ELR (cell line): Measurements from ENCODE around the gene VASN.
A peak's percentile ranks its signal among the peaks of the same experiment; 100 is the strongest.
"Not testable (repeated sequence)": the region's sequence is repeated elsewhere in the genome, so short reads cannot be mapped to it uniquely, and the experiment has no call there.

ENCODE experiments used
- DNase-seq: peaks from one replicate; pipeline ENCODE4 v3.0.0-alpha.2; 2015; ENCODE audit warnings: low read depth

VASN gene

DNA sequence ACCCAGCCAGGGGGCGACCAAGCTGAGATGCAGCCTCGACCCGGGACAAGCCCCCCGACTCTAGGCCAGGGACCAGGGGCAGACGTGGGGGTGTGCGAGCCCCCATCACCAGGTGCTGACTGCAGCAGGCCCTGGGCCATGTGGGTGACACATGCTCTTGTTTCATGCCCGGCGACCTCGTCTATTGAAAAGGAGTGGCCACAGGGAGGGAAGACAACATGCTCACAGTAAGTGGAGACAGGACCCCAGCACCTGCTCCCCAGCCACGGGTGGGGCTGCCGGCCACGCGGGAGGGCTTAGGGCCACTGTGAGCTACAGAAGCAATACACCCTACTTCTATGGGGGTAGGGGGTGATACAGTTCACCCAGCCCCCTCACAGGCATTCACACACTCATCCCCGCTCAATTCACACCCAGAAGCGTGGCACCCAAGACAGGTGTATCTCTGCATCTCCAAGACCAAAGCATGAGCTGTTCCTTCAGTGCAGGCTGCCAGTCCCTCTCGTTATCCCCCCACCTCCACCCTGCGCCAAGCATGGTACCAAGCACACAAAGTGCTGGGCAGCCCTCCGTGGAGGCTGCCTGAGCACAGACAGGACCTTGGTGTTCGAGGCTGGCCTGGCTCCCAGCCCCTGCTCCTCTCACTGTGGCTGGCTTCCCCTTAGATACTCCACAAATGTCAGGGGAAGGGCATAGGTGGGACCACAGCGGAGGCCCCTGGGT, 13.6 kb downstream of the VASN start:
- no peak for DNase-seq

DNA sequence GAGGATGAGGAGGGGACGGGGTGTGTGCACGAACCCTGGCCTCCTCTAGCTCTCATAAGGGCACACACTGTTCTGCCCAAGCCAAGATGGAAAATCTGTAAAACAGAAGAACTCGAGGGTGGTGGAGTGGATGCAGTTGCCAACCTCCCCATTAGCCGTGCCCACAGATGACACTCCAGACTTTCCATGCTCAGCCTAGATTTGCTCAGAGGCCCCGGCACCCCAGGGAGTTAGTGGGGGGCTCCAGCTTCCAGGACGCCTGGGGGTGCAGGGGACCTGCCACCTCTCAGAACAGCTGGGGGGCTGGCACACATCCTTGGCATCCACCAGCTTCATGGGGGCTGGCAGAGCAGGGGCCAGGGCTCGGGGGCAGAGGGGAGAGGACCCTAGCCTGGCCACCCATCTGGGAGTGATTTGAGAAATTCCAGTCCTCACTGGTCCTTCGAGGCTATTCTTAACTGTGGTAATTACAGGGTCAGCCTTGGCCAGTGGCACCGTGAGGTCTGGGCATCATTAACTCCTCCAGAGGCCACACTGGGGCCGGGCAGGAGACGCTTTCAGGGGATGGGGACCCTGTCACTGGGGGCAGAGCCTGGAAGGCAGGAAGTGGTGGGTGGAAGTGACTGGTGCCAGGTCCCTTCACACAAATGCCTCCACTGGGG, 14.3 kb downstream of the VASN start:
- no peak for DNase-seq

DNA sequence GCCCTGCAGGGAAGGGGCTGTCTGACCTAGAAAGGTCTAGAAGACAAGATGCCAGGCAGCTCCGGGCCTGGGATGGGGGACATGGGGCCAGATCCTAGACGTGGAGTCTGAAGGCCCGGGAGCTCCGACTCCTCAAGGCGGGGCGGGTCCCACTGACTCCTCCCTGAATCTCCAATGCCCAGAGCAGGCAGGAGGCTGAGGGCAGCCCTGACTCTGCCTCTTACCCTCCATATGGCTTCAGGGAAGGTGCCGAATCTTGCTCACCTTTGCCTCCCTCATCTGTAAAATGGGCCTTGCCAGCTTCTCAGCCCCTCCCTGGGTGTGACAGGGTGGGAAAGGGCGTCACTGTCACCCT, 14.8 kb downstream of the VASN start:
- DNase-seq = no peak

DNA sequence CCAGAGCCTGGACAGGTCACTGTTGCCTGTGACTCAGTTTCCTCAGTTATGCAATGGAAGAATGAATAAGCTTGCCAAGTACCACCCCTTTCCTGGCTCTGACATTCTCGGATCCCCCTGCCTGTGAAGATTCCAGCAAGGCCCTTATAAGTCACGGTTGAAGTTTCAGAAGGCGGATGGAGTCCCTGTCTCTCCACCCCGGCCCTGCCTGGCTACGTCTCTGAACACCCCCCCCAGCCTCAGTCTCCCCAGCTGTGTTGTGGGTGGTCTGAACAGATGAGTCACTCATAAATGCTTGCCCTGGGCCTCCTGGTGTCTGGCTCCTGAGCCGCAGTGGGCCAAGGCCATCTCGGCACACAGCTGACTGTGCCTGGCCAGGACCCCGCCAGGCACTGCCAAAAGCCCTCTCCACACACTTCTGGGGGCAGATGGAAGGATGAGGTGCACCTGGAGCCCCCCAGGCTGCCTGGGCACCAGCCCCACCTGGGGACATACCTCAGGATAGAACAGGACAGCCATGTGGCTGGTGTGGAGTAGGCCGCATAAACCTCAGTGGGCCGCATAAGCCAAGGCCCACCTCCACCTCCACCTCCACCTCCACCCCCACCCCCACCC, 15.4 kb downstream of the VASN start:
- DNase-seq = peak; percentile 34

DNA sequence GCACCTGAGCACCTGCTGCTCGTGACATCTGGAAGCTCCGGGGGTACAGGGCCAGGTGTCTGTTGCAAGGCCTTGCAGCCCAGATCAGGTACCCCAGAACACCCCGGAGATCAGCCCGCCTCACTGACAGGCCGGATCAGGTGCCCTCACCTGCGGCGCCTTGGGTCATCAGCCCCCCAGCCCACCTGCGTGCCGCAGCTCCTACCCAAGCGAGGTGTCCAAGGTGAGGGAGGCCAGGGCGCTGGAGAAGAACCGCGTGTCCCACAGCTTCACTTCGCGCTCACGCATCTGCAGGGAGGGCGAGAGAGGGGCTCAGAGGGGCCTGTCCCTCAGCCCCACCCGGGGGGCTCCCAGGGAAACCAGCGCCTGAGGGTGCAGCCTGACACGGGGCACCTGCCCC, 16.1 kb downstream of the VASN start:
- DNase-seq = no peak

DNA sequence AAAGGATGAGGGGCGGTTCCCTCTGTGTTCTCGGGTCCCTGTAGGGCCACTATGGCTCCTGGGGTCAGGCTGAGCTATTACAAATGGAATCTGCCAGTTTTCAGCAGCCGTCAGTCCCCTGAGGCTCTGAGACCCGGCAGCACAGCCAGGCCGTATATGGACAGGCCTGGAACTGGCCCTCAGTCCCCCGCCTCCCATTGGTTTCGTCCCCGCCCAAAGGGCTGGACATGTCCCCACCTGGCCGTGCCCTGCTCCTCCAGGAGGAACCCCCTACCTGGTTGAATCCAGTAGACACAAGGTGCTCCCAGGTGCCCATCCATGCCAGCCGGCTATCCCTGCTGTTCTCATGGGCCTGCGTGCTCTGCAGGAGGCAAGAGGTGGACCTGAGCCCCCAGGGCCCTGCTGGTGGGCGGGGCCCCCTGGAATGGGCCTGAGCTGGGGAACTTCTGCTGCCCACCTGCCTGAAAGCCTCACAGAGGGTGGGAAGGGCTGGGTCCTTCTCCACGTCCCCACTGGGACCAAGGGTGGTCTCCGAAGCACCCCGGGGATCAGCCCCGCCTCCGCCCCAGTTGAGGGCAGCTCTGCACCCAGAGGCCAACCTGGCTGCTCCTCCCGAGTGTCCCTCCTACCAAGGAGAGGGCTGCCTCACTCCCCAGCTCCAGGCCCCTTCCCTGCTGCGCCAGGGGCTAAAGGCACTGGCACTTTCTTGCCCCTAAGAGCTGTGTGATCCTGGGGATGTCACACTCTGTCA, 16.8 kb downstream of the VASN start:
- DNase-seq = peak; percentile 56

DNA sequence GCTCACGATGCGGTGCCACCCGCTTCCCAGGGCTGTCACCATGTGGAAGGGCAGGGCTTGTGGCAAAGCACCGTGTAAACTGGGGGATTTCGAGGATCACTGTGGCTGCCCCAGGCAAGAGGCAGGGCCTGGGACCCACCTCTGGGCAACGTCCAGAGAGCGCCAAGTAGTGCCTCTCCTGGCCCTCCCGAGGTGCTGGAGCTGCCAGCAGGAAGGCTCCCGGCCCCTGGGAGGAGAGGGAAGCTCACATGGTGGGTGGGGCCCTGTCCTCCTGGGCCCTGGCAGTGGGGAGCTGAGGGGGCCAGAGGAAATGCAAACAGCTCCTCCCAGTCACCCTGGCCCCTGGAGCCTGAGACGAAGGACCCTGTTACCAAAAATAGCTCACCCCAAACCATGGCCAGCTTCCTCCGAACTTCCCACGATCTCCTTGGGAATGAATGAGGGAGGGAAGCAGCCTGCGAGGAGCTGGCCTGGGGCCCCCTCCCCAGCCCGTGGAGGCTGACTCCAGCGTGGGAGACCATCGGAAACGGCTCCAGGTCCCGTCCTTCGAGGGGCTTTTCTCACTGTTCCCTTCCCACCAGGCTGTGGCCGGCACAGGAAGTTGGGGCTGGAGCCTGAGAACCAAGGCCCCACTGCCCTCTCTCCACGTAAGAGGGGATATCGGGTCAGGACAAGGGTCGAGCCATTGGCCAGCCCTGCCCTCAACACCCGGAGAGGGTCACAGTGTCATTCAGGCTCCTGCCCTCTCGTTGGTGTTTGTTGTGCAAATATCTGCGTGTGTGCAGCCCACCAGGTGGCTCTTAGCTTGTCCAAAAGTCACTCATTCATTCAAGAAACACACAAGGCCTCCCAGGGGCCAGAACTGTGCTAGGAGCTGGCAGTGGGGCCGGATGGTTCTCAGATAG, 17.7 kb downstream of the VASN start:
- DNase-seq = no peak

DNA sequence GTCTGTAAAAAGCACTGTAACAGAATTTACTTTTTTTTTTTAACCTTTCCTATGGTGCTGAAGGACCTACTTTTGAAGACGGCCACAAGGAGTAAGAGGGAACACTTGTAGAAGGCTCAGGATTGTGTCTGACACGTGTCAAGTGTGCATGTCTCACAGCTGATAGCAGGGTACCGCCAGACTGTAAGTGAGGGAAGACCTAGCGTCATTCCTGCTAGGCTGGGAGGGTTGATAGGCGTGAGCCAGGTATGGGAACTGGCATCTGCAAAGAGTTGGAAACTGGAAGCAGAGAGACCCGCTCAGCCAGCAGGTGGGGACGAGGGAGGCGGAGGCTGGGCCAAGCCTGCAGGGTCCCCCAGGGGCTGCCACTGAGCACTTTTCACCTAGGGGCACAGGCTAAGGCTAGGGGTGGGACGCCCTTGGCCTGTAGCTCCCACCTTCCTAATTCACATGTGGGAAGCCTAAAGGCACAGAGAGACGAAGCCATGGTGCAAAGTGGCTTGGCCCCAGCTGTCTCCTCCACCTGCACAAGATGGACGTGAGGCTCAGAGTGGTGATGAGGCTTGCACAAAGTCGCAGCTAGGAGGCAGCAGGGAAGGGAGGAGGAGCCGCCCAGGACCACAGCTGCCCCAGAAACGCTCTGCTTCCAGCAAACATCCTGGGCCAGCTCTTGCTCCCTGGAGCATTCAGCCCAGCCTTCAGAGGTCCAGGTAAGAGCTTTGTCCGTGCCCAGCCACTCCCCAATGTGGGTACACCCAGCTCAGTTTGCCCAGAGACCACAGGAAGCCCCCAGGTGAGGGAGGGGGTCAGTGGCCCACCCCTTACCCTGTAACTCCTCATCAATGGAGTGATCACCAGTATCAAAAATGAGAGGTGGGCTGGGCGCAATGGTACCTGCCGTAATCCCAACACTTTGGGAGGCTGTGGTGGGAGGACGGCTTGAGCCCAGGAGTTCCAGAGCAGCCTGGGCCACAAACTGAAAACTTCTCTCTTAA, 18.9 kb downstream of the VASN start:
- no peak for DNase-seq

DNA sequence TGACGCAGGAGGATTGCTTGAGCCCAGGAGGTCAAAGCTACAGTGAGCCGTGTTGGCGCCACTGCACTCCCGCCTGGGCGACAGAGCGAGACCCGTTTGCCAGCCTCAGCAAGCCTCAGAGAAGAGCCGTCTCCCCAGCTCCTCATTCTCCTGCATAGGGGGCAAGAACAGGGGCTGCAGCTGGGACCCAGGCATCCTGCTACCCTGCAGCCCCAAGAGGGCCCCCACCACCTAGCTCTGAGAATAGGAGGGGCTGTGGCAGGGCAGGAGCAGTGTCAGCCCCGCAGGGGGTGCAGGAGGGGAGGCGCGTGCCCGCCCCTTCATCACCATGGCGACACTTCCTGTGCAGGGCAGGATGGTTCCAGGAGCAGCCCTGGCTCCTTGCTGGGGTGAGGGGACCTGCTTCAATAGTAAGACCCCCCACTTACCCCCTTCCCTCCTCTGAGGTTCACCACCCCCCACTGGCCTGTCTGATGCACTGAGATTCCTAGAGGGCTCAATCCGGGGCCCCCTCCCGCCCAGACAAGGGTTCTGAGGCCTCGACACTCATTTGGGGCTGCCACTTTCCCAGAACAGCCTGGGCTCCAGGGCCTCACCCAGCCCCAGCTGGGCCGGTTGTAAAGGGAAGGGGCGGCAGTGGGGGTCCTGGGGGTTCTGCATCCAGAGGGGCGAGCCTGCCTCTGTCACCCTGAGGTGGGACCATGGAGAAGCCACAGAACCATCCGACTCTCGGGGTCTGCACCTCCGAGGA, 20.2 kb downstream of the VASN start:
- no peak for DNase-seq

DNA sequence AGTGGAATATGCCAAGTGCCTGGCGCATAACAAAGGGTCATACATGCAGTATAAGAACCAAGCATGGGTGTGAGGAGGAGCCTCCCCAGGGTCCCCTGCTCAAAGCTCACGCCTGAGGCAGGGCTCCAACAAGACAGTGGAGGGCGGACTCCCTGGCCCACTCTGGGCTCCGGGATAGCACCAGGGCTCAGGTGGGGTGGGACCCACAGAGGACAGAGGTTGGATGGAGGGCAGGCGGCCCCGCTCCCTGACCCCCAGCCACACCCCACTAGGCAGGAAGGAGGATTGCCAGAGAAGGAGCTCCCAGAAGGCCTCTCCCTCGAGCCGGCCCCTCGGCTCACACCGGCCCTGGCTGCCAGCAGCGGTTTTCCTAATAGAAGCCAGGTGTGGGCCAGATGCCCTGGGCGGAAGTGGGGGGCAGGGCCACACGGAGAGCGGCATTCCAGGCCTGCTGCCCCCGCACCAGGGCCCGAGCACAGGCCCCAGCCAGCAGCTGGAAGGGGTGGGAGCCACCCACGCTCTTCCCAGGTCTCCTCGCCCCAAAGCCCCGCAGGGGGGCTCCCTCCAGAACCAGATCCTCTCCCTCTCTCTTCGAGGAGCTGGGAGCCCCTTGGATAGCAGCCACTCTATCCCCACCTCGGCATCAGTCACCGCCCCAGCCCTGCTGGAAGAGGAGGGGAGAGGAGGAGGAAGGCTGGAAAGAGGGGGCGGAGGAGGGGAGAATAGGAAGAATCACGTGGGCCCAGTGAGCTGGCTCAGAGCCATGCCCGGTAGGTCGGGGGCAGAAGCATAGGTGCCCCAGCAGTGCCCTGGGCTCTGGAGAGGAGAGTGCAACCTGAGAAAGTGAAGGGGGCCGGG, 21.0 kb downstream of the VASN start:
- DNase-seq = no peak

DNA sequence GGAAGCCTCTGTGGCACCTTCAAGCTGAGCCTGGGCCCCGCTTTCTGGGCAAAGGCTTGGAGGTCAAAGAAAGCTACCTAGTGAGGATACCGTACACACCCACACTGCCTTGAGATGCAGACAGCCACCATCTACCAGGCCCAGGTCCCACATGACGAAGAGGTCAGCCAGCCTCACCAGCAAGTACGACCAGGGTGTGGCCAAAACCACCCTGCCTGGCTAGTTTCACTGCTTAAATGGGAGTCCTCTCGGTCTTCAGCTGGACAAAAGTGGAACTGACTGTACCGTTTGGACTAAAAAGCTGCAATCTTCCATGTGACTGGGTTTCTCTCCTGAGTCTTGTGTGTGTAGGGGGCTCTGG, 21.6 kb downstream of the VASN start:
- no peak for DNase-seq

DNA sequence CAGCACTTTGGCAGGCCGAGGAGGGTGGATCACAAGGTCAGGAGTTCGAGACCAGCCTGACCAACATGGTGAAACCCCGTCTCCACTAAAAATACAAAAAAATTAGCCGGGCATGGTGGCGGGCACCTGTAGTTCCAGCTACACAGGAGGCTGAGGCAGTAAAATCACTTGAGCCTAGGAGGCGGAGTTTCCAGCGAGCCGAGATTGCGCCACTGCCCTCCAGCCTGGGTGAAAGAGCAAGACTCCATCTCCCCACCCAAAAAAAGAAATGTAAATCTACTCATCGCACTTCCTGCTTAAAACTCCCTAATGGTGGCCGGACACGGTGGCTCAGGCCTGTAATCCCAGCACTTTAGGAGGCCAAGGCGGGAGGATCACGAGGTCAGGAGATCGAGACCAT, 22.2 kb downstream of the VASN start:
- not testable (repeated sequence) for DNase-seq

DNA sequence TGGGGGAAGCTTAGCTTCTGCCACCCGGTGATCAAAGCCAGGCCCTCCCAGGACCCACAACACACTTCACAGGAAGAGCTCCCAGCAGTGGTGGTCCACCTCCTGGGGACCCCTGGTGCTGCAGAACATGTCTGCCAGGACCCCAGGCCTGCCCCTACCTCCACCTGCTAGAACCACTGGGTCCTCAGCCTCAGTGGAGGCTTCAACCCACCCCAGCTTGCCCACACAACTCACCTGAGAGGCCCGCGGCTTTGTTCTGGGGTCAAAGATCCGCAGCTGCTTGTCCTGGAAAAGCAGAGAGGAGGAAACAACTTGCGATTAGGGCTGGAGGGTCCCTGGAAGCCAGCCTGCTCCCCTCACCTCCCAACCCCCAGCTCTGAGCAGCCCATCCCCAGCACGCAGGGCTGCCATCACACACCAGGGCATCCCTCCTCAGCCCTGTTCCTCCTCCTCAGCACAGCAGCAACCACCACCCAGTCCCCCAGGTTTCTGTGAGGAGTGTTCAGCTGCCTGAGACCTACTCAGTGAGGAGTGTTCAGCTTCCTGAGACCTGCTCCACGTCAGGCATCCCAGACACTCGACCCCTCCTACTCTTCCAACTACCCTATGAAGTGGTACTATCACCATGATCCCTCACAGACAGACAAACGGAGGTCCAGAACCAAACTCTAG, 23.5 kb downstream of the VASN start:
- DNase-seq = no peak

DNA sequence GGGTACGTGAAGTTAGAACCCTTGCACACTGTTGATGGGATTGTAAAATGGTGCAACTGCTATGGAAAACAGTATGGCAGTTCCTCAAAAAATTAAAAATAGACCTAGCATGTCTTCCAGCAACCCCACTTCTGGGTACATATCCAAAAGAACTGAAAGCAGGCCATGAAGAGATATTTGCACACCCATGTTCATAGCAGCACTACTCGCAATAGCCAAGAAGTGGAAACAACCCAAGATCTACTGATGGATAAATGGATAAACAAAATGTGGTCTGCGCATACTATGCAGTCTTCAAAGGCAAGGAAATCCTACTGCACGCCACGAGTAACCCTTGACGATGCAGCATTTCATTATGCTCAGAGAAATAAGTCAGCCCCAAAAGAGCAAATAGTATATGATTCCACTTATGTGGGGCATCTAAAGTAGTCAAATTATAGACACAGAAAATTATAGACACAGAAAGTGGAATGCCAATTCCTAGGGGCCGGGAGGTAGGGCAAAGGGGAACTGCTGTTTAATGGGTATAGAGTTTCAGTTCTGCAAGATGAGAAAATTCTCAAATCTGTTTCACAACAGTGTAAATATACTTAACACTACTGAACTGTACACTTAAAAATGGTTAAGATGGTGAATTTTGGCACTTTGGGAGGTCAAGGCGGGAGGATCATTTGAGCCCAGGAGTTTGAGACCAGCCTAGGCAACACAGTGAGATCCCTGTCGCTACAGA, 27.5 kb downstream of the VASN start:
- no peak for DNase-seq

DNA sequence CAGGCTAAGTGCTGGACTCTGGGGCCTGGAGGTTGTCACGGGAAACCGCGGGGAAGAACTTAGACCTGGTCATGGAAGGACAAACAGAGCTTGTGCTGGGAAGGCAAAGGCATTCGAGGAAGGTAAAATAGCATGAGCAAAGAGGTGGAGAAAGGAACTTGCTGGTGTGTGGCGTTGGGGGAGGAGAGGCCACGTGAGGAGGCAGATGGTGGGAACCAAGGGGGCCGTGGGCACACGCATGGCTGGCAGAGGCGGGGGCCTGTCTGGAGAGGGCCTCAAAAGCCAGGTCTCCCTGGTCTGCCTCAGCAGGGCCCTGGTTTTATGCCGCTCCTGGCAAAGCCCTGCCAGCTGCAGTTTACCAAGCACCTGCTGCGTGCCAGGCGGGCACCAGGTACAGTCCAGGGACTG, 29.4 kb downstream of the VASN start:
- DNase-seq = no peak

DNA sequence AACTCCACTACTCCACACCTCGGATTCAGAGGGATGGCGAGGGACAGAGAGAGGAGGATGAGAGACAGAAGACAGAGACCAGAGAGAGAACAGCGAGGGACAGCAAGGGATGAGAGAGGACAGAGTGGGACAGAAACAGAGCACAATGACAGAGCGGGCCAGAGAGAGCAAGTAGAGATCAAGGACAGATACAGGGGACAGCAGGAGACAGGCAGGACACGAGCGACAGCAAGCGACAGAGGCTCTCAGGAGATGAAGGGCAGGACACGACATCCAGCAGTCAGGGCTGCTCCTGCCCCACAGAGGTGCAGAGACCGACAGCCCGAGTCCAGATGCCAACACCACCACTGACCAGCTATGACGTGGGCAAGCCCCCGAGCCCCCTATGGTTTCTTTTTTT, 29.9 kb downstream of the VASN start:
- no peak for DNase-seq

DNA sequence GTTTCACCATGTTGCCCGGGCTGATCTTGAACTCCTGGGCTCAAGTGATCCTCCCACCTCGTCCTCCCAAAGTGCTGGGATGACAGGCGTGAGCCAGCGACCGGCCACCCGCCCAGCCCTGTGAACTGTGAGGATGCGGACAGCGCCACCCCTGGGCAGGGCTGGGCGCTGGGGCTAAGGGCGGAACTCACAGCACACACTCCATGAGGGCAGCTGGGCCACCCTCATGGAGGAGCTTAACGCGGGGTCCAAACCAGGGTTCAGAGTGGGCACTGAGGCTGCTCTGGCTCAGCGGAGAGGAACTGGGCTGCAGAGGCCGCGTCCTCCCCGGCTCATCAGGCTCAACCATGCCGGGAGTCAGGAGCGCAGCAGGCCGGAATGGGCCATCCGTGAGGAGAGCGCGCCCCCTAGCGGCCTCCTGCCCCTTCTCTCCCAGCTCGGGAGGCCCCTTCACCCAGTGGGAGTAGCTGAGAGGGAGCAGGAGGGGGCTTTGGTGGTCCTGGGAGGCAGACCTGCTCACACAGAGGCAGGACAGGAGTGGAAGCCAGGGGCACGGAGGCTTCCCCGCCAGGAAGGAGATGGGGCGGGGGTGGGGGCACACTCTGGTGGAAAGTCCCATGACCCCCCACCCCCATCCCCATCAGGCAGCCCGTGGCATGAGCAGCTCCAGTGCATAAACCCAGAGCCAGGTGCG, 30.9 kb downstream of the VASN start:
- DNase-seq = peak; percentile 79
